ENCODE measurements around the gene CSF2RB. TPM values are rescaled to one million over a fixed set of nuclear protein-coding genes. Genes with fewer than 3 reads are reported as not detected.
A peak's percentile ranks its signal among the peaks of the same experiment; 100 is the strongest.

The CSF2RB gene
- total RNA-seq, 1 donor from 2014 or later = 0.05 TPM

DNA sequence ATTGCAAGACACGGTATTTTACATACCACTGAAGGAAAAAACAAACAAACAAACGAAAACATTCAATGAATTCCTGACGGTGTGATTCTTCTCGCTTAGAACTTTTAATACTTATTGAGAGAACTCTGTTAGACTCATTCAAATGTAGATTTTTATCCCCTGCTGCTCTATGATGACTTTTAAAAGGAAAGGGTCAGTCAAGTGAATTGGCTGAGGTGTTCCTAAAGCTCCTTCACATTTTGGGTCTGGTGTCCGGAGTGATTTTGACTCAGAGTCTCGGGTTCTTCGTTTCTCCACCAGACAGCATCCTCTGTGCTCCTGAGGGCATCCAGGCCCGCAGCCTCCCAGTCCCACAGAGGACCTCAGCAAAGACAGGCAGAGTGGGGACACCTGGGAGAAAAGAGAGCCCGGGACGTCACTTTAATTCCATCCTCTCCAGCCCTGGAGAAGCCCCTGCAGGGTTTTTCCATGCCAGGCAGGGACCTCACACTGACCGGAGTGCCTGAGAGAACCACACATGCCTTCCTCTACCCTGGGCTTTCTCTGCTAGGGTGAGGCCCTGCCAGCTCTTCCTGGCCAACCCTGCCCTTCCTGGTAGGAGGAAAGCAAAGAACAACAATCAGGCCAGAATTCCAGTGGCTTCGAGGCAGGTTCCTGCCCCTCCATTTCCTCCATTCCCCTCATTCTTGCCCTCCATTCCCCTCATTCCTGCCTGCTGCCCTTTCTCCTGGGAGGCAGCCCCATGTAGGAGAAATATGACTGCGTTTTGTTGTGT lies 1.4 kb upstream of the CSF2RB start:
- H3K27ac Mint-ChIP-seq (ENCODE audit: unreplicated experiment) = peak overlapping the region; percentile 70

DNA sequence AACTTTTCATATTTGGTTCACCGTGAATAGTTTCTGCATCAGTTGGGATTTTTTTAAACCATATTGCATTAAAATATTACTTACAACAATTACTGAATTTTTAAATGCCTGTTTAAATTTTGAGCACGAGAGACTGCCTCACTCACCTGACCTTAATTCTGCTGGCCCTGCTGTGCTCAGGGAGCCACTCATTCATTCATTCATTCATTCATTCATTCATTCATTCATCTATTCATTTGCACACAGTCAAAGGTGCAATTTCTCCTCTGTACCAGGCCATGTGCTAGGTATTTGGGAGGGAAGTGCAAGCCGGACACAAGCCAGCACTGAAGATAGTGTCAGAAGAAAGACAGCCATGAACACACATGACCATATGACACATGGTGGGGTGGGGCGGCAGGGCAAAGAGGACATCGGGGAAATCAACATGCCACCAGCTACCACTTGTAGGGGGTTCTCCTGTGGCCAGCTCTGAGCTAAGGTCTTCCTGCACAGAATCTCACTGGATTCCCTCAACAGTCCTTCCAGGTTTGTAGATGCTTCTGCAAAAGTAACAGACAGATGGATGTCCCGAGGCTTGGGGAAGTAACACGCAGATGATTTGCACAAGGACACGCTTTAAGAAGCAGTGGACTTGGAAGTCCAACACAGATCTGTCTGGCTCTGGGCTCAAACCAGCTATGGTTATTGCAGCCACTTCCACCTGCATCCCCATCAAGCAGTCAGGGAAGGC lies 568 bp upstream of the CSF2RB start:
- H3K27me3 Mint-ChIP-seq (ENCODE audit: low read depth) = peaks cover 11% of the 10 kb centered on the region
- DNase-seq (ENCODE audit: low spot score) = no peak
- no peaks in the 10 kb centered on the region for H3K36me3 Mint-ChIP-seq (ENCODE audit: low read depth)
- peaks cover 27% of the 10 kb centered on the region for H3K4me1 Mint-ChIP-seq (ENCODE audit: low read depth)
- H3K27ac Mint-ChIP-seq (ENCODE audit: unreplicated experiment) = peak overlapping the region; percentile 70
- TF ChIP-seq, protein P1, sequence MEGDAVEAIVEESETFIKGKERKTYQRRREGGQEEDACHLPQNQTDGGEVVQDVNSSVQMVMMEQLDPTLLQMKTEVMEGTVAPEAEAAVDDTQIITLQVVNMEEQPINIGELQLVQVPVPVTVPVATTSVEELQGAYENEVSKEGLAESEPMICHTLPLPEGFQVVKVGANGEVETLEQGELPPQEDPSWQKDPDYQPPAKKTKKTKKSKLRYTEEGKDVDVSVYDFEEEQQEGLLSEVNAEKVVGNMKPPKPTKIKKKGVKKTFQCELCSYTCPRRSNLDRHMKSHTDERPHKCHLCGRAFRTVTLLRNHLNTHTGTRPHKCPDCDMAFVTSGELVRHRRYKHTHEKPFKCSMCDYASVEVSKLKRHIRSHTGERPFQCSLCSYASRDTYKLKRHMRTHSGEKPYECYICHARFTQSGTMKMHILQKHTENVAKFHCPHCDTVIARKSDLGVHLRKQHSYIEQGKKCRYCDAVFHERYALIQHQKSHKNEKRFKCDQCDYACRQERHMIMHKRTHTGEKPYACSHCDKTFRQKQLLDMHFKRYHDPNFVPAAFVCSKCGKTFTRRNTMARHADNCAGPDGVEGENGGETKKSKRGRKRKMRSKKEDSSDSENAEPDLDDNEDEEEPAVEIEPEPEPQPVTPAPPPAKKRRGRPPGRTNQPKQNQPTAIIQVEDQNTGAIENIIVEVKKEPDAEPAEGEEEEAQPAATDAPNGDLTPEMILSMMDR (IDR thresholded peaks at IDR 0.05) = no peak
- H3K4me3 Mint-ChIP-seq (ENCODE audit: unreplicated experiment) = peak overlapping the region; percentile 10
- no peaks in the 10 kb centered on the region for H3K9me3 Mint-ChIP-seq (ENCODE audit: low read depth)

More for the DNA sequence above, 1.4 kb upstream of the CSF2RB start:
- Mint-ChIP-seq H3K27me3 (ENCODE audit: low read depth) (peaks cover 7% of the 10 kb centered on the region), H3K4me1 (ENCODE audit: low read depth) (peaks cover 32% of the 10 kb centered on the region), H3K4me3 (ENCODE audit: unreplicated experiment) (no peak overlapping the region), H3K9me3 (ENCODE audit: low read depth) (no peaks in the 10 kb centered on the region), H3K36me3 (ENCODE audit: low read depth) (no peaks in the 10 kb centered on the region)
- TF ChIP-seq, protein P1 (IDR thresholded peaks at IDR 0.05) = no peak
- DNase-seq (ENCODE audit: low spot score) = no peak

DNA sequence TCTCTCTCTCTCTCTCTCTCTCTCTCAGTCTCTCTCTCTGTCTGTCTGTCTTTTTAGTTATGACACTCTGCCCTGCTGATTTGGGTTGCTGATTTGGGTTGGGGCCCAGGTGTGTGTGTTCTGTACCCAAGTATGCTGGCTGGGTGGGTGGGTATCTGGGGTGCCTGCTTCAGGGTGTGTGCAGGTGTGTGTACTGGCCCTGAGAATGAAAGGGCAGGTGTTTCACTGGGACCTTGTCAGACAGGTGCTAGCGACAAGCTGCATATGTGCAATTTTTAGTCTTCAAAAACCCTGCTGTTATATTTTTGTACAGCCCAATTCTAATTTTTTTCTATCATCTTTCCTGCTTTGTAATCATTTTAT lies 943 bp downstream of the CSF2RB start:
- no peaks in the 10 kb centered on the region for H3K9me3 Mint-ChIP-seq (ENCODE audit: low read depth)
- H3K27me3 Mint-ChIP-seq (ENCODE audit: low read depth) = peaks cover 11% of the 10 kb centered on the region
- peaks cover 27% of the 10 kb centered on the region for H3K4me1 Mint-ChIP-seq (ENCODE audit: low read depth)
- H3K27ac Mint-ChIP-seq (ENCODE audit: unreplicated experiment) = no peak overlapping the region
- no peak for DNase-seq (ENCODE audit: low spot score)
- TF ChIP-seq, protein P1 (IDR thresholded peaks at IDR 0.05) = no peak
- H3K36me3 Mint-ChIP-seq (ENCODE audit: low read depth) = no peaks in the 10 kb centered on the region
- H3K4me3 Mint-ChIP-seq (ENCODE audit: unreplicated experiment) = no peak overlapping the region

DNA sequence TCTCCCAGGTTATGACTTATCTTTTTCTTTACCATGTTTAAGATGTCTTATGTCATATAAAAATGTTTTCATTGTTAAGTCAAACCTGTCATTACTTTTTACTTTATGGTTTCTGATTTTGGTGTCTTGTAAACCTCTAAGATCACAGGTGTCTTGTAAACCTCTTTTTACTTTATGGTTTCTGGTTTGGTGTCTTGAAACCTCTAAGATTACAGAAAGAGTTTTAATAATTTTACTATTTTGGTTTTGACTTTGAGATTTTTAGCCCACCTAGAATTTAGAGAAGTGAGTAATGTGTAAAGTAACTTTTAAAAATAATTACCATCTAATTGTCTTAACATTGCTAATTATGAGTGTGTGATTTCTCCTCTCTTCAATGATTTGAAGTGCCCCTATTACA lies 2.6 kb downstream of the CSF2RB start:
- DNase-seq (ENCODE audit: low spot score) = no peak
- no peak overlapping the region for H3K4me3 Mint-ChIP-seq (ENCODE audit: unreplicated experiment)
- H3K9me3 Mint-ChIP-seq (ENCODE audit: low read depth) = no peaks in the 10 kb centered on the region
- TF ChIP-seq, protein P1 (IDR thresholded peaks at IDR 0.05) = no peak
- peaks cover 10% of the 10 kb centered on the region for H3K27me3 Mint-ChIP-seq (ENCODE audit: low read depth)
- no peak overlapping the region for H3K27ac Mint-ChIP-seq (ENCODE audit: unreplicated experiment)
- H3K4me1 Mint-ChIP-seq (ENCODE audit: low read depth) = peaks cover 27% of the 10 kb centered on the region
- no peaks in the 10 kb centered on the region for H3K36me3 Mint-ChIP-seq (ENCODE audit: low read depth)

DNA sequence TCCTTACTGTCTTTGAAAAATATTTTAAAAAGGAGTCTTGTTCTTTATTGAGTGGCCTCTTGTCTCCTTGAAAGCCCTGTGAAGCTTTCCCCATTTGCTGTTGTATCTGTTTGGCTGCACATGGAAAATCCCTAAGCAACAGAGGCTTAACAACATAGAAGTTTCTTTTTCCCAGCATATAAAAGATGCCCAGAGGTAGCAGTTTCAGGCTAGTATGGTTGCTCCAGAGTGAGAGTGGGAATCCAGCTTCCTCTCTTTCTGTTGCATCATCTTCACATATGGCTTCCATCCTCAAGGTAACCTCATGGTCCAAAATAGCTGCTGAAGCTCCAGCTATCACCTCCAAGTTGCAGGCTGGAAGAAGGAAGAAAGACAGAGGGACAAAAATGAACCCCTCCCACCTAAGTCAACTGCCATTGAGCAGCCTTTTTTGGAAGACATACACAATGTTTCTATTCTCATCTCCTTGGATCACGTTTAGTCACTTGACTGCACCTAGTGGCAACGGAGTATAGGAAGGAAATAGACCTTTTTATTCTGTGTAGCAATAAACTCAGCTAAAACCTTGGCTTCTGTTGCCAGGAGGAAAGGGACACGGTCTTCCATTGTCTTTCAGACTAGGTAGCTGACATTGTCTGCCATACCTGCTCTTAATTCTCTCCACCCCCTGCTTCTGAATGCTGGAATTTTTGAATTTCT lies 5.3 kb downstream of the CSF2RB start:
- TF ChIP-seq, protein P1 (IDR thresholded peaks at IDR 0.05) = peak; percentile 12
- Mint-ChIP-seq H3K27ac (ENCODE audit: unreplicated experiment) (no peak overlapping the region), H3K4me1 (ENCODE audit: low read depth) (peaks cover 11% of the 10 kb centered on the region), H3K27me3 (ENCODE audit: low read depth) (peaks cover 10% of the 10 kb centered on the region), H3K36me3 (ENCODE audit: low read depth) (no peaks in the 10 kb centered on the region), H3K9me3 (ENCODE audit: low read depth) (no peaks in the 10 kb centered on the region), H3K4me3 (ENCODE audit: unreplicated experiment) (no peak overlapping the region)
- no peak for DNase-seq (ENCODE audit: low spot score)

Measured in chondrocyte (in vitro differentiated cells).